Glutamatergic neuron (in vitro differentiated cells): ENCODE measurements around the gene LDLRAD4. TPM values are rescaled to one million over a fixed set of nuclear protein-coding genes. Genes with fewer than 3 reads are reported as not detected.

Experiments
- DNase-seq: peaks from one replicate; pipeline ENCODE4 v3.0.0; 2022
- H3K27ac Mint-ChIP-seq: one replicate; pipeline ENCODE4 v1.8.0; 2020; ENCODE audit warnings: mild to moderate bottlenecking, mixed read lengths, inconsistent platforms; ENCODE audit not compliant: unreplicated experiment
- H3K27me3 Mint-ChIP-seq: one replicate; pipeline ENCODE4 v1.8.0; 2020; ENCODE audit warnings: mild to moderate bottlenecking, moderate library complexity, mixed read lengths, inconsistent platforms; ENCODE audit not compliant: unreplicated experiment
- H3K36me3 Mint-ChIP-seq: one replicate; pipeline ENCODE4 v1.8.0; 2020; ENCODE audit warnings: mild to moderate bottlenecking, mixed read lengths, inconsistent platforms; ENCODE audit not compliant: unreplicated experiment
- H3K4me1 Mint-ChIP-seq: one replicate; pipeline ENCODE4 v1.8.0; 2020; ENCODE audit warnings: mild to moderate bottlenecking, low read depth, mixed read lengths, inconsistent platforms; ENCODE audit not compliant: unreplicated experiment
- H3K4me3 Mint-ChIP-seq: one replicate; pipeline ENCODE4 v1.8.0; 2020; ENCODE audit warnings: mild to moderate bottlenecking, mixed read lengths, inconsistent platforms; ENCODE audit not compliant: unreplicated experiment
- H3K9me3 Mint-ChIP-seq: one replicate; pipeline ENCODE4 v1.8.0; 2020; ENCODE audit warnings: mild to moderate bottlenecking, moderate library complexity, mixed read lengths, inconsistent platforms; ENCODE audit not compliant: unreplicated experiment
- CTCF ChIP-seq: fragments of 200-600 bp; sonication (generic); IDR thresholded peaks from one replicate; pipeline ENCODE4 v1.5.0; 2021; ENCODE audit not compliant: partially characterized antibody, unreplicated experiment
- total RNA-seq: library from RNA; stranded (reverse); fragmentation: NEBNext Ultra II Directional; extraction: Animal tissue kit (Norgen Biotek cat#: 25700); gene quantifications from one replicate; pipeline ENCODE4 v1.2.1, GENCODE V29; 2021; ENCODE audit not compliant: unreplicated experiment

LDLRAD4 gene
- total RNA-seq, 1 donor from 2014 or later: 0.29 TPM

- H3K4me1 Mint-ChIP-seq: peaks cover 23% of the 10 kb centered on the region
- no peaks in the 10 kb centered on the region for H3K36me3 Mint-ChIP-seq
- DNase-seq: no peak
- H3K27ac Mint-ChIP-seq: no peak overlapping the region
- TF ChIP-seq CTCF: no peak
- H3K4me3 Mint-ChIP-seq: no peak overlapping the region
- H3K9me3 Mint-ChIP-seq: peaks cover 8% of the 10 kb centered on the region
- H3K27me3 Mint-ChIP-seq: peaks cover 17% of the 10 kb centered on the region
Observed at GRCh38 chr18:13451213-13451540, 232.6 kb downstream of the LDLRAD4 start.

GRCh38 chr18:13451661-13452387, 233.3 kb downstream of the LDLRAD4 start:
- no peak for DNase-seq
- peaks cover 18% of the 10 kb centered on the region for H3K27me3 Mint-ChIP-seq
- peaks cover 8% of the 10 kb centered on the region for H3K9me3 Mint-ChIP-seq
- H3K27ac Mint-ChIP-seq: no peak overlapping the region
- H3K36me3 Mint-ChIP-seq: no peaks in the 10 kb centered on the region
- H3K4me1 Mint-ChIP-seq: peaks cover 21% of the 10 kb centered on the region
- no peak for TF ChIP-seq CTCF
- H3K4me3 Mint-ChIP-seq: no peak overlapping the region

- Mint-ChIP-seq H3K4me1 (peaks cover 19% of the 10 kb centered on the region), H3K27ac (no peak overlapping the region), H3K4me3 (no peak overlapping the region), H3K9me3 (peaks cover 8% of the 10 kb centered on the region), H3K36me3 (no peaks in the 10 kb centered on the region), H3K27me3 (peaks cover 21% of the 10 kb centered on the region)
- no peak for DNase-seq
- TF ChIP-seq CTCF: no peak
Observed at GRCh38 chr18:13452388-13452811, 233.8 kb downstream of the LDLRAD4 start.

GRCh38 chr18:13452871-13453680, 234.5 kb downstream of the LDLRAD4 start:
- peaks cover 13% of the 10 kb centered on the region for H3K4me1 Mint-ChIP-seq
- H3K27ac Mint-ChIP-seq: no peak overlapping the region

More at GRCh38 chr18:13452871-13453680, 234.5 kb downstream of the LDLRAD4 start:
- no peak for DNase-seq
- Mint-ChIP-seq H3K36me3 (peaks cover 3% of the 10 kb centered on the region), H3K4me3 (no peak overlapping the region), H3K27me3 (peaks cover 17% of the 10 kb centered on the region), H3K9me3 (peaks cover 8% of the 10 kb centered on the region)
- TF ChIP-seq CTCF: no peak
